Osteoblast (primary cell): Measurements from ENCODE around the gene ZMYM4. TPM values are rescaled to one million over a fixed set of nuclear protein-coding genes. Genes with fewer than 3 reads are reported as not detected.
"Not testable (repeated sequence)": the region's sequence is repeated elsewhere in the genome, so short reads cannot be mapped to it uniquely, and the experiment has no call there.

Experiments used
- DNase-seq: peaks from one replicate; pipeline ENCODE4 v3.0.0; 2011; ENCODE audit warnings: low spot score, mixed read lengths; ENCODE audit not compliant: insufficient read length; ENCODE audit errors: missing footprints
- H2AFZ ChIP-seq: 2 replicates; pipeline ENCODE4 v1.6.0; 2011; ENCODE audit warnings: mild to moderate bottlenecking, low read length
- H3K27ac ChIP-seq: 2 replicates; pipeline ENCODE4 v1.5.1; 2011; ENCODE audit warnings: mild to moderate bottlenecking, low read depth, low read length, moderate library complexity
- H3K27me3 ChIP-seq: 2 replicates; pipeline ENCODE4 v1.6.0; 2012; ENCODE audit warnings: mild to moderate bottlenecking, control low read depth, inconsistent platforms, low read length, moderate library complexity; ENCODE audit not compliant: insufficient read depth
- H3K36me3 ChIP-seq: 2 replicates; pipeline ENCODE4 v1.5.1; 2011; ENCODE audit warnings: mild to moderate bottlenecking, low read length, control low read depth, moderate library complexity; ENCODE audit not compliant: insufficient read depth
- H3K4me1 ChIP-seq: 2 replicates; pipeline ENCODE4 v1.5.1; 2011; ENCODE audit warnings: mild to moderate bottlenecking, low read length, control low read depth, moderate library complexity; ENCODE audit not compliant: insufficient read depth
- H3K4me2 ChIP-seq: 2 replicates; pipeline ENCODE4 v1.6.0; 2011; ENCODE audit warnings: mild to moderate bottlenecking, low read length; ENCODE audit not compliant: insufficient read depth
- H3K4me3 ChIP-seq: fragments of 200-600 bp; sonication (generic); 3 replicates; pipeline ENCODE4 v1.5.1; 2012; ENCODE audit warnings: mild to moderate bottlenecking, low read length, inconsistent platforms; ENCODE audit not compliant: insufficient read depth
- H3K79me2 ChIP-seq: 2 replicates; pipeline ENCODE4 v1.6.0; 2012; ENCODE audit warnings: mild to moderate bottlenecking, low read length, control low read depth, inconsistent platforms; ENCODE audit not compliant: insufficient read depth
- H3K9me3 ChIP-seq: 2 replicates; pipeline ENCODE4 v1.5.1; 2011; ENCODE audit warnings: low read depth, low read length, control low read depth
- H4K20me1 ChIP-seq: 2 replicates; pipeline ENCODE4 v1.6.0; 2012; ENCODE audit warnings: mild to moderate bottlenecking, low read length, control low read depth; ENCODE audit not compliant: insufficient read depth
- total RNA-seq: library from RNA; depleted of rRNA; stranded (reverse); fragments of >200 nt; gene quantifications from 2 replicates; pipeline ENCODE4 v1.2.3, GENCODE V29; 2012
- TF ChIP-seq, protein P1 (sequence below): IDR thresholded peaks from 2 replicates; pipeline ENCODE4 v1.5.1; 2011; ENCODE audit warnings: mild to moderate bottlenecking, low read depth, low read length, moderate library complexity; ENCODE audit errors: extremely low read depth

The ZMYM4 gene
- total RNA-seq, 1 donor: 49.9 TPM

DNA sequence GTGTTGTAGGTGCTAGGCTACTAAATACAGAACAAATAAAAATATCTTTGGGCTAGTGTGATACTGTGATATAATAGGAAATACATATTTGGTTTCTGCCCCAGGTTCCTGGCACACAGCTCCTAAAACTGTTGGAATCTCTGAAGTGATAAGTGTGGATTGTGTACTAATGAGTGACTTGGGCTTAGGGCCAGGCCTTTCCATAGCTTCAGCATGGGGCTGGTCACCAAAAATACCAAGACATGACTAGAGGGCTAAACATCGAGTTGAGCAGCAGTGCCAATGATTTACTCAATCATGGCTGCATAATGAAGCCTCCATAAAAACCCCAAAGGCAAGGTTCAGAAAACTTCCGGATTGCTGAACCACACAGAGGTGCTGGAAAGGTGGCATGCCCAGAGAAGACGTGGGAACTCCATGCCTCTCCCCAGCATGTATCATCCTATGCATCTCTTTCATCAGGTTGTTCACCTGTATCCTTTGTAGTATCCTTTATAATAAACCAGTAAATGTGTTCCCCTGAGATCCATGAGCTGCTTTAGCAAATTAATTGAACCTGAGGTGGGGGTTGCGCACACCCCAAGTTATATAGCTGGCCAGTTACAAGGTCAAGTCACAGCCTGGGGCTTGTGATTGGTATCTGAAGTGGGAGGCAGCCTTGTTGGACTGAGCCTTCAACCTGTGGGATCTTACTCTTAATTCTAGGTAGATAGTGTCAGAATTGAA, 51.6 kb downstream of the ZMYM4 start:
- Histone ChIP-seq H3K4me2 (no peak overlapping the region), H4K20me1 (peaks cover 11% of the 10 kb centered on the region), H2AFZ (no peak overlapping the region), H3K4me3 (no peak overlapping the region), H3K79me2 (peaks cover 61% of the 10 kb centered on the region), H3K27me3 (no peaks in the 10 kb centered on the region), H3K9me3 (no peaks in the 10 kb centered on the region), H3K4me1 (peaks cover 18% of the 10 kb centered on the region), H3K27ac (no peak overlapping the region), H3K36me3 (peaks cover 4% of the 10 kb centered on the region)
- TF ChIP-seq, protein P1, sequence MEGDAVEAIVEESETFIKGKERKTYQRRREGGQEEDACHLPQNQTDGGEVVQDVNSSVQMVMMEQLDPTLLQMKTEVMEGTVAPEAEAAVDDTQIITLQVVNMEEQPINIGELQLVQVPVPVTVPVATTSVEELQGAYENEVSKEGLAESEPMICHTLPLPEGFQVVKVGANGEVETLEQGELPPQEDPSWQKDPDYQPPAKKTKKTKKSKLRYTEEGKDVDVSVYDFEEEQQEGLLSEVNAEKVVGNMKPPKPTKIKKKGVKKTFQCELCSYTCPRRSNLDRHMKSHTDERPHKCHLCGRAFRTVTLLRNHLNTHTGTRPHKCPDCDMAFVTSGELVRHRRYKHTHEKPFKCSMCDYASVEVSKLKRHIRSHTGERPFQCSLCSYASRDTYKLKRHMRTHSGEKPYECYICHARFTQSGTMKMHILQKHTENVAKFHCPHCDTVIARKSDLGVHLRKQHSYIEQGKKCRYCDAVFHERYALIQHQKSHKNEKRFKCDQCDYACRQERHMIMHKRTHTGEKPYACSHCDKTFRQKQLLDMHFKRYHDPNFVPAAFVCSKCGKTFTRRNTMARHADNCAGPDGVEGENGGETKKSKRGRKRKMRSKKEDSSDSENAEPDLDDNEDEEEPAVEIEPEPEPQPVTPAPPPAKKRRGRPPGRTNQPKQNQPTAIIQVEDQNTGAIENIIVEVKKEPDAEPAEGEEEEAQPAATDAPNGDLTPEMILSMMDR: no peak
- DNase-seq: peak; percentile 27

DNA sequence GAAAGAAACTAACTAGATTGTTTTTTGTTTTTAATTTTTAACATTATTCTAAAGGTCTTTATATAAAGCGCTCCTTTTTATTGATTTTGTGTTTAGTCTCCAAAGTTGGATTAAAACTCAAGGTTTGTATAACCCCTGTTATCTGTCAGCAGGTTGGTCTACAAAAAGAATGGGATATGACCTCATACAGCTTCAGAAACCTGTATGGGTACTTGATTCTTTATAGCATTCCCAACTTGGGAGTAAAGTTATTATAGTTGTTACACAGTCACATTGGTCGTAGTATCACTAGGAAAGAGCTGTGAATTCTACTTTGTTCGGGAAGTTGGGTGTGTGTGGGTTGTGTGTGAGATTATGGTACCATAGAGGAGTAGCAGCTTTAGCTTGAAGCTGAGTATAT, 52.4 kb downstream of the ZMYM4 start:
- Histone ChIP-seq H3K79me2 (peaks cover 61% of the 10 kb centered on the region), H3K27ac (no peak overlapping the region), H3K27me3 (no peaks in the 10 kb centered on the region), H3K36me3 (peaks cover 4% of the 10 kb centered on the region), H3K4me3 (no peak overlapping the region), H4K20me1 (peaks cover 9% of the 10 kb centered on the region), H2AFZ (no peak overlapping the region), H3K4me2 (no peak overlapping the region), H3K4me1 (peaks cover 18% of the 10 kb centered on the region), H3K9me3 (no peaks in the 10 kb centered on the region)
- TF ChIP-seq, protein P1: no peak
- peak; percentile 14 for DNase-seq

DNA sequence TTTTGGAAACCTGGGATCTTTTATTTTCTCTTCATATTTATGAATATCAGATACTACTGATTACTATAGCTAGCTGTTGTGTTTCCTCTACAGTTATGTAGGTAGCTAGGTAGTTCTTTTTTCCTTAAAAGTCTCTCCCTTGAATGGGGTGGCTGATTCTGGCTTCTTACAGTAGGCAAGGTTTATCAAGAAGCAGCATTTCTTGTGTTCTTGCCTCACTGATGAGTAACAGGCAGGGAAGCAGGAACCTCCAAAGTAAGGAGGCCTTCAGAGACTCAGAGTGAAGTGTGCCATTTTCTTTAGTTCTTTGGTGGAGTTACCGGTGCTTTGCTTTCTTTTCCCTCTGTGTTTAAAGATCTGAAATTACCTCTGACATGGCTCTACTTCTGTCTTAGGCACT, 56.0 kb downstream of the ZMYM4 start:
- Histone ChIP-seq H4K20me1 (peaks cover 14% of the 10 kb centered on the region), H3K27ac (peak overlapping the region; percentile 33), H3K79me2 (peaks cover 56% of the 10 kb centered on the region), H3K36me3 (peaks cover 13% of the 10 kb centered on the region), H3K9me3 (no peaks in the 10 kb centered on the region), H3K4me1 (peaks cover 18% of the 10 kb centered on the region), H3K4me2 (peak overlapping the region; percentile 69), H3K4me3 (no peak overlapping the region), H3K27me3 (no peaks in the 10 kb centered on the region), H2AFZ (peak overlapping the region; percentile 57)
- TF ChIP-seq, protein P1: no peak
- DNase-seq: no peak

DNA sequence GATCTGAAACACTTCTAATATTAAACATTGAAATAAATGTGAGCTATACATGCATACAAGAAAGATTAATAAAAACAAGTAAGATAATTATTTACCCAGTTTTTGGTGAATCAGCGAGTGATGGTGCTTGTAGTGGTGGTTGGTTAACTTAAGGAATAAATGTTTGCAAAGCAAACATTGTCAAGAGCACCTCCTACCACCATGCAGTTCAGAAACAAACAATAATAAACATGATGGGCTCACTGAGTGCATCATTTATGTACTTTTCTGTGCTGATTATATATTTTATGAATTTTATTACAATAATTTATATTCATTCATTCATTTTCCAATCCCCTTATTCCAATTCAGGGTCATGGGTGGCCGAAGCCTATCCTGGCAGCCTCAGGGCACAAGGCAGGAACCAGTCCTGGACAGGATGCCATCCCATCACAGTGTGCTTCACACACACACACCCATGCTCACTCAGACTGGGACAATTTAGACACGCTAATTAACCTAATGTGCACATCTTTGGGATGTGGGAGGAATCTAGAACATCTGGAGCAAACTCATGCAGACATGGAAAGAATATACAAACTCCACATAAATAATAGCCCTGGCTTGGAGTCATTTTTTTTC, 57.8 kb downstream of the ZMYM4 start:
- Histone ChIP-seq H2AFZ (no peak overlapping the region), H3K4me2 (no peak overlapping the region), H3K27me3 (no peaks in the 10 kb centered on the region), H3K4me3 (no peak overlapping the region), H3K9me3 (no peaks in the 10 kb centered on the region), H3K36me3 (peaks cover 13% of the 10 kb centered on the region), H3K4me1 (peaks cover 11% of the 10 kb centered on the region), H3K79me2 (peaks cover 46% of the 10 kb centered on the region), H3K27ac (no peak overlapping the region), H4K20me1 (peaks cover 8% of the 10 kb centered on the region)
- no peak for DNase-seq
- TF ChIP-seq, protein P1: no peak

DNA sequence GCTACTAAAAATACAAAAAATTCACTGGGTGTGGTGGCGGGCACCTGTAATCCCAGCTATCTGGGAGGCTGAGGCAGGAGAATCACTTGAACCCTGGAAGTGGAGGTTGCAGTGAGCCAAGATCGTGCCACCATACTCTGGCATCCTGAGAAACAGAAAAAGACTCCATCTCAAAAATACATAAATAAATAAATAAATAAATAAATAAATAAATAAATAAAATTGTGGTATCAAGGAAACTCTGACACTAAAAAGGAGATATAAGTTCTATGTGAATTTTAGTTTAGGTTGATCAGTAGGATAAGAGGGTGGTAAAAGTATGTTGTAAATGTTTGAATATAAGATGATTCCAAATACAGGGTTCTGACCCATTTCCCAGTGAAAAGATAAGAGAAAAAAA, 63.1 kb downstream of the ZMYM4 start:
- H3K9me3 ChIP-seq, H3K27me3 ChIP-seq, H3K4me2 ChIP-seq, H3K4me3 ChIP-seq, DNase-seq, H3K36me3 ChIP-seq, H2AFZ ChIP-seq, H3K27ac ChIP-seq, H4K20me1 ChIP-seq, H3K4me1 ChIP-seq: not testable (repeated sequence)
- peaks cover 35% of the 10 kb centered on the region for H3K79me2 ChIP-seq
